Measurements from ENCODE around the gene GNG14. TPM values are rescaled to one million over a fixed set of nuclear protein-coding genes. Genes with fewer than 3 reads are reported as not detected.

The GNG14 gene
- total RNA-seq, 4 donors from 2014 or later: not detected

GRCh38 chr19:12646551-12646950 is 41.2 kb upstream of the GNG14 start:
- Histone ChIP-seq H3K4me3 (no peak overlapping the region), H3K4me1 (peaks cover 0 to 14% (median 0%) of the 10 kb centered on the region in 4 donors), H3K9me3 (no peaks in the 10 kb centered on the region), H3K27ac (no peak overlapping the region), H3K36me3 (peaks cover 0 to 1% (median 0%) of the 10 kb centered on the region in 3 donors), H3K27me3 (no peaks in the 10 kb centered on the region)
- DNase-seq: no peak
- no peak for TF ChIP-seq POLR2A (IDR thresholded peaks at IDR 0.05)
- no peak for TF ChIP-seq CTCF (IDR thresholded peaks at IDR 0.05)

GRCh38 chr19:12647047-12647446 is 40.8 kb upstream of the GNG14 start:
- TF ChIP-seq POLR2A (IDR thresholded peaks at IDR 0.05) (no peak), CTCF (IDR thresholded peaks at IDR 0.05) (no peak)
- no peak overlapping the region for H3K27ac ChIP-seq
- peaks cover 0 to 14% (median 0%) of the 10 kb centered on the region in 4 donors for H3K4me1 ChIP-seq
- DNase-seq: no peak
- no peaks in the 10 kb centered on the region for H3K9me3 ChIP-seq
- peak overlapping the region in 1 of 4 donors; percentile 42 for H3K4me3 ChIP-seq
- H3K36me3 ChIP-seq: peaks cover 0 to 6% (median 0%) of the 10 kb centered on the region in 3 donors
- H3K27me3 ChIP-seq: no peaks in the 10 kb centered on the region

- TF ChIP-seq CTCF (IDR thresholded peaks at IDR 0.05): peak in 2 of 6 experiments; percentile 6 to 24
- no peak for TF ChIP-seq POLR2A (IDR thresholded peaks at IDR 0.05)
- DNase-seq: peak; percentile 34 to 89 (median 80)
- Histone ChIP-seq H3K27me3 (no peaks in the 10 kb centered on the region), H3K27ac (no peak overlapping the region), H3K9me3 (no peaks in the 10 kb centered on the region), H3K4me3 (peak overlapping the region in 3 of 4 donors; percentile 12 to 42 (median 42)), H3K4me1 (peaks cover 0 to 14% (median 0%) of the 10 kb centered on the region in 4 donors), H3K36me3 (peaks cover 0 to 9% (median 0%) of the 10 kb centered on the region in 3 donors)
Measured at GRCh38 chr19:12647490-12648071, 40.2 kb upstream of the GNG14 start.

GRCh38 chr19:12648088-12648487 is 39.7 kb upstream of the GNG14 start:
- Histone ChIP-seq H3K36me3 (peaks cover 0 to 9% (median 0%) of the 10 kb centered on the region in 3 donors), H3K9me3 (no peaks in the 10 kb centered on the region), H3K27me3 (no peaks in the 10 kb centered on the region), H3K4me1 (peaks cover 0 to 14% (median 0%) of the 10 kb centered on the region in 4 donors), H3K4me3 (peak overlapping the region in 3 of 4 donors; percentile 12 to 42 (median 42)), H3K27ac (no peak overlapping the region)
- TF ChIP-seq POLR2A (IDR thresholded peaks at IDR 0.05) (no peak), CTCF (IDR thresholded peaks at IDR 0.05) (no peak)
- no peak for DNase-seq

GRCh38 chr19:12649941-12650340 is 37.9 kb upstream of the GNG14 start:
- Histone ChIP-seq H3K27ac (no peak overlapping the region), H3K4me3 (no peak overlapping the region), H3K36me3 (peaks cover 0 to 11% (median 0%) of the 10 kb centered on the region in 3 donors), H3K9me3 (no peaks in the 10 kb centered on the region), H3K27me3 (no peaks in the 10 kb centered on the region), H3K4me1 (peaks cover 0 to 14% (median 0%) of the 10 kb centered on the region in 4 donors)
- DNase-seq: peak in 1 of 3 donors; percentile 22
- TF ChIP-seq POLR2A (IDR thresholded peaks at IDR 0.05): no peak
- no peak for TF ChIP-seq CTCF (IDR thresholded peaks at IDR 0.05)
